Stimulated activated CD8-positive, alpha-beta memory T cell treated with anti-CD3 and anti-CD28 coated beads, Interleukin-7, amount 100 ng/mL, for 4 hours (primary cell): ENCODE results near the gene EPGN.
"Not testable (repeated sequence)": the region's sequence is repeated elsewhere in the genome, so short reads cannot be mapped to it uniquely, and the experiment has no call there.

Experiments used
- DNase-seq, 2 donors: peaks; one replicate each; pipeline ENCODE4 v3.0.0-alpha.2; 2020; ENCODE audit warnings: low read depth in 2 of 2

The EPGN gene

GRCh38 chr4:74339501-74339900, 31.2 kb downstream of the EPGN start:
- no peak for DNase-seq

GRCh38 chr4:74340421-74340820, 32.2 kb downstream of the EPGN start:
- DNase-seq = not testable (repeated sequence)

DNA sequence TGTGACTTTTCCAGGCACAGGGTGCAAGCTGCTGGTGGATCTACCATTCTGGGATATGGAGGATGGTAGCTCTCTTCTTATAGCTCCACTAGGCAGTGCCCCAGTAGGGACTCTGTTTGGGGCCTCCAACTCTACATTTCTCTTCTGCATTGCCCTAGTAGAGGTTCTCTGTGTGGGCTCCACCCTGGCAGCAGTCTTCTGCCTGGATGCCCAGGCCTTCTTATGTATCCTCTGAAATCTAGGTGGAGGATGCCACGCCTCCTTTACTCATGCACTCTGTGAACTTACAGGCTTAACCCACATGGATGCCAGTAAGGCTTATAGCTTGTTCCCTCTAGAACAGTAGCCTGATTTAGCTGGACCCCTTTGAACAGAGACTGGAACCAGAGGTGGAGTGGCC, 35.8 kb downstream of the EPGN start:
- DNase-seq = no peak

DNA sequence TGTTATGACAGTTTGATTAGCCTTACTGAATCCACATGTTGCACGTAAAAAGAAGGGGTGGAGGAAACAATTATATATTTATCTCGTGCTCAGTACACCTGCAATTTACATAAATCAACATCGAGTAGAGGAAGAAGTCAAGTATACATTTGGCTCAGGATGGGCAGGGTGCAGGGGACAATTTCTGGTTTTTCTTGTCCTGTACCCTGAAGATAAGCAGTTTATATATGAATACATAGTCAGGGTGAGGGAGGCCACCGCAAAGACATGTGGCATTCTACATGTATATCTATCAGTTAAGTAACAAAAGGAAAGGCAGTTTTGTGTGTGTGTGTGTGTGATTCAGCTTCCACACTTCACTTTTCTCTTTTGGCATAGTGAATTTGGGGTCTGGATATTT, 45.6 kb downstream of the EPGN start:
- DNase-seq = no peak

GRCh38 chr4:74357965-74358364, 49.7 kb downstream of the EPGN start:
- DNase-seq = no peak

DNA sequence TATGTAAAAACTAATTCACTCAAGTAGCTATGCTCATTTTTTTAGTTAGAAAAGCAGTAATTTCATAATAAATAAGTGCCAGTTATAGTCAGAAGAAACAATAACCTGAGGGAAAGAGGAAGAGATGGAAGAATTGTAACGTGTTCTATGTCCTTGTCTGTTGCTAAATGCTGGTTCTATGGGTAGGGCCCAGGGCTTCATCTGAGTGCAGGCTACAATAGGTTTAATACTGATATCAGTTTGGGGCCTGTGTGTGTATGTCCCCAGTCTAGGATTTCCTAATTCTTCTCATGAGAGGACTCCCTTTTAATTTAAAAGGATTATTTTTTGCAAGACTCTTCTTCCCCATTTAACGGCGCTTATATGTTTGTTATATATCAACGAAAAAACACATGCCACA, 53.4 kb downstream of the EPGN start:
- DNase-seq = no peak

DNA sequence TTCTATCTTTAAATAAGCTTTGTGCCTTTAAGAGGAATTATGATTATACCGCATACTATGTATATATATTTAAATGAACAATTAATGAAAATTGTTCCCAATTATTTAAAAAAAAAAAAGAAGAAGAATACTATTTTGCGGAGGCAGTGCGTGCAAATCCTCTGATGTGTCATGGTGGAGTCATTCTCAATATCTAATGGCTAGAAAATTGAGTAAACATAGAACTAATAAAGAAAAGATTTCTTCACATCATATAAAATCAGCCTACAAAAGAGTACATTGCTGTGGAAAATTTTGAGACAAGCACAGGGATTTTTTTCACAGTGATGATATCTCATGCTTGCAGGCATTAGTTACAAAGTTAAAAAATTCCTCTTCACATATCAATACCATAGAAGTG, 54.1 kb downstream of the EPGN start:
- no peak for DNase-seq

DNA sequence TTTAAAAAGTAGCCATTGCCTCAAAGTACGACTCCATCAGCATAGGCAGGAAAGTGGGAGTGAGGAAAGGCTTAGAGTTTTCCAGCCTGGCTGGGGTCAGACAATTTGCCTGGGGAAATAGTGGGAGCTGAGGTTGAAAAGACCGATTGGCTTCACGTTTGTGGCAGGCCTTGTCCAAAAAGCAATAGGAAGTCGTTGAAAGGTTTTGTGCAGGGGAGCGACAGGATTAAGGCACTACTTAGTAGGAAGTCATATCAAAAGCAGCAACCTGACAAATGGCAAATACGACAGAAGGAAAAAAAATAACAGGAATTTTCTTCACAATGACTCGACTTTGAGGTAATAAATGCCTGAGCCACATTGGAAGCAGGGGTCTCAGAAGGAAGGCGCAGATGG, 56.0 kb downstream of the EPGN start:
- no peak for DNase-seq

DNA sequence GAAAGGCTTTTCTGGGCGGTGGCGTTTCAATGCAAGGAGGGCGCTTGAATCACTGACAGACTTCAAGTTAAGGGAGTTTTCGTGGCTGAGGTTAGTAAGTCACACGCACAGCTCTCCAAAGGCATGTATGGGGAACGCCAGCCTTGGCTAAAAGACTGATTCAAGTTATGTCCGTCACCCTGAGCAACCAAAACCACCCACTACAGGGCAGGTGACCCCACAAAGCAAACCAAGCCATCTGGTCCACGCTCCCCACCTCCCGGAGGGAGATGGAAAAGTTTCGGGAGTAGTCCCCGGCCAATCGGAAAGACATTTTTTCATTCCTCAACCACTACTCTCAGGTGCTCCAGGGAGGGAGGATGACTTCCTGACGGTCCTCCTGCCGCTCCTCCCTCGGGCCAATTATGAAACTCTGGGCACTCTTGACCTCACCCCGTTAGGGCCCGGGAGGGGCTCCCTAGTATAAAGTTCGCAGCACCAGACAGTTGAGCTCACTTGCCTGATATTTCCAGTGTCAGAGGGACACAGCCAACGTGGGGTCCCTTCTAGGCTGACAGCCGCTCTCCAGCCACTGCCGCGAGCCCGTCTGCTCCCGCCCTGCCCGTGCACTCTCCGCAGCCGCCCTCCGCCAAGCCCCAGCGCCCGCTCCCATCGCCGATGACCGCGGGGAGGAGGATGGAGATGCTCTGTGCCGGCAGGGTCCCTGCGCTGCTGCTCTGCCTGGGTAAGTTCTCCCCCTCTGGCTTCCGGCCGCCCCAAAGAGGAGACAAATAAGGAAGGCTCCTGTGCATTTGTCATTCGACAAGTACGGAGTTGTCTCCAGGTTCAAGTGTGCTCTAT, 56.6 kb downstream of the EPGN start, which contains the start of gene EREG:
Gene EREG (plus strand): TSS at position 494 of the 840 bp plus-strand sequence. CDS start 164 bp downstream, at position 658.
- DNase-seq = no peak

GRCh38 chr4:74365761-74366160, 57.5 kb downstream of the EPGN start:
- DNase-seq = no peak
